HepG2 (cell line): Measurements from ENCODE around the gene PROKR1. TPM values are rescaled to one million over a fixed set of nuclear protein-coding genes. Genes with fewer than 3 reads are reported as not detected.

Source experiments
- ZBTB40 ChIP-seq, 2 experiments: fragments of 450-650 bp in 1 of 2; sonication (generic) in 1 of 2; formaldehyde crosslinking in 1 of 2; IDR thresholded peaks; 2 replicates each; pipeline versions ENCODE4 v1.6.1 to v1.8.0; 2016 to 2022; ENCODE audit warnings: antibody characterized with exemption in 1 of 2, mild to moderate bottlenecking in 1 of 2, missing genetic modification reagents in 1 of 2
- polyA plus RNA-seq, 8 experiments: library from polyadenylated mRNA; depleted of rRNA in 3 of 8; stranded (reverse) in 7 of 8; unstranded in 1 of 8; fragments of >200 nt; fragmentation: Illumina TruSeq in 4 of 8; extraction: Trizol in 4 of 8; gene quantifications; 2 replicates each; pipeline versions ENCODE4 v1.2.1 to v1.2.3, GENCODE V29; 2011 to 2016; ENCODE audit warnings: low read depth in 4 of 8, missing spikeins in 1 of 8, mixed read lengths in 1 of 8; ENCODE audit not compliant: insufficient read depth in 1 of 8
- total RNA-seq, 5 experiments: library from RNA; depleted of rRNA; stranded (reverse); fragments of >200 nt; fragmentation: Illumina TruSeq; extraction: Trizol; gene quantifications; 2 replicates each; pipeline ENCODE4 v1.2.3, GENCODE V29; 2016; ENCODE audit warnings: low read depth in 1 of 5

The PROKR1 gene
- total and polyA plus RNA-seq, 2 of the 13 experiments (the other 11 are each of a cell fraction or from before 2014, with no cell fraction given): not detected

GRCh38 chr2:68594041-68594440, 49.3 kb upstream of the PROKR1 start (continued):
- TF ChIP-seq ZBTB40 (IDR thresholded peaks at IDR 0.05) (no peak), ZBTB40 (CRISPR knock-in tag; IDR thresholded peaks at IDR 0.05) (no peak)
- TF ChIP-seq, all 625 proteins: peak for 0
